ENCODE results near the gene FAM90A26.
"Not testable (repeated sequence)": the region's sequence is repeated elsewhere in the genome, so short reads cannot be mapped to it uniquely, and the experiment has no call there.

The FAM90A26 gene, protein sequence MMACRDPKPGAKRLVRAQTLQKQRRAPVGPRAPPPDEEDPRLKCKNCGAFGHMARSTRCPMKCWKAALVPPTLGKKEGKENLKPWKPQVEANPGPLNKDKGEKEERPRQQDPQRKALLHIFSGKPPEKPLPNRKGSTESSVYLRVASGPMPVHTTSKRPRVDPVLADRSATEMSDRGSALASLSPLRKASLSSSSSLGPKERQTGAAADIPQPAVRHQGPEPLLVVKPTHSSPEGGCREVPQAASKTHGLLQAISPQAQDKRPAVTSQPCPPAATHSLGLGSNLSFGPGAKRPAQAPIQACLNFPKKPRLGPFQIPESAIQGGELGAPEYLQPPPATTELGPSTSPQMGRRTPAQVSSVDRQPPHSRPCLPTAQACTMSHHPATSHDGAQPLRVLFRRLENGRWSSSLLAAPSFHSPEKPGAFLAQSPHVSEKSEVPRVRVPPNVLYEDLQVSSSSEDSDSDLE

DNA sequence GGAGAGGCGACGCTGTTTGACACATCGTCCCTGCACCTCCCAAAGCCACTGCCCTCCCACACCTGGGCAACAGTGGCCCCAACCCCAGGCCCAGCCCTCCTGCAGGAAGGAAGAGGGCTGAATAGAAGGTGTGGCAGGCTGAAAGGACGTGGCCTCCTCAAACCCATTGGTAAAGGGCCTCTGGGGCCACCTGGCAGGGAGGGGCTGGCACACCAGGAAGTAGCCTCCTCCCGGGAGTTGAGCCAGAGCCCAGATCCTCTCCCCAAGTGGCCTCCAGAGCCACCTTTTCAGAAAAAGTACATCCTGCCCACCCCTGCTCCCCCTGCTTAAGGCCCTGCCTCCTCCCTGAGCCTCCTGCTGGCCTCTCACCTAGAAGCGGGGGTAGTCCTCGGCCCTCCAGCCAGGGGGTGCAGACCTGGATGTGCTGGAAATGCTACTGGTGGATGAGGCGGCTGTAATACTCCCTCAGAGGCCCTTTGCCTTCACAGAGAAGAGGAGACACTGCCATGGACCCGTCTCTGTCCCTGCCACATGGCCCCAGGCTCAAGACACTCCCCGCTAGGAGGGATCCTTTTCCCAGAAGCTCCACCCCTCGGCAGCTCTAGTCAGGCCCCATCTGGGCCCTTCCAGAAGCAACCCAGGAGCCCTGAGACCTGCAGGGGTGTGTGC is at the start of gene FAM90A26:
FAM90A26 (plus strand) TSS at position 619 of the 669 bp plus-strand sequence. CDS start 2,764 bp downstream, outside the sequence.
- not testable (repeated sequence) for DNase-seq (ENCODE audit: low read depth)

DNA sequence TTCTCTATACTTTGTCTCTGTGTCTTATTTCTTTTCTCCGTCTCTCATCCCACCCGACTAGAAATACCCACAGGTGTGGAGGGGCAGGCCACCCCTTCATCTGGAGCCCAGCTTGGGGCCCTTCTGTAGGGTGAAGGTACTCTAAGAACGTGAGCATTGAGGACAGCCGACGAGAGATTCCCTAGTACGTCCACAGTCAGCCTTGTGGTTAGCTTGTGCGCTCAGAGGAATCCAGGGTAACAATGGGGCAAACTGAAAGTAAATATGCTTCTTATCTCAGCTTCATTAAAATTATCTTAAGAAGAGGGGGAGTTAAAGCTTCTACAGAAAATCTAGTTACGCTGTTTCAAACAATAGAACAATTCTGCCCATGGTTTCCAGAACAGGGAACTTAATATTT is 47.5 kb upstream of the FAM90A26 start:
- DNase-seq (ENCODE audit: low read depth) = peak; percentile 36

DNA sequence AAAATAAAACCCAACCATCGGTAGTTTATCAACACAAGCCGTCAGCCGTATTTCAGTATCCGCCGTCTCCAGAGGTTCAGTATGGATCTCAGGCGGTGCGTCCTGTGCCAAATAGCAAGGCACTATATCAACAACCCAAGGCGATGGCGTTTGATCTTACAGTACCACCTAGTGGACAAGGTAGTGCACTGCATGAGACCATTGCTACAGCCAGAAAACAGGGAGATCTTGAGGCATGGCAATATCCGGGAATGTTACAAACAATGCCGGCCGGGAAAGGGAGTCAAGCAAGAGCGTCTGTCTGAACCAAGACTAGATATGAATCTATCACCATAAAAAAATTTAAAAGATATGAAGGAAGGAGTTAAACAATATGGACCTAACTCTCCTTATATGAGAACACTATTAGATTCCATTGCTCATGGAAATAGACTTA is 46.6 kb upstream of the FAM90A26 start:
- peak; percentile 54 for DNase-seq (ENCODE audit: low read depth)

DNA sequence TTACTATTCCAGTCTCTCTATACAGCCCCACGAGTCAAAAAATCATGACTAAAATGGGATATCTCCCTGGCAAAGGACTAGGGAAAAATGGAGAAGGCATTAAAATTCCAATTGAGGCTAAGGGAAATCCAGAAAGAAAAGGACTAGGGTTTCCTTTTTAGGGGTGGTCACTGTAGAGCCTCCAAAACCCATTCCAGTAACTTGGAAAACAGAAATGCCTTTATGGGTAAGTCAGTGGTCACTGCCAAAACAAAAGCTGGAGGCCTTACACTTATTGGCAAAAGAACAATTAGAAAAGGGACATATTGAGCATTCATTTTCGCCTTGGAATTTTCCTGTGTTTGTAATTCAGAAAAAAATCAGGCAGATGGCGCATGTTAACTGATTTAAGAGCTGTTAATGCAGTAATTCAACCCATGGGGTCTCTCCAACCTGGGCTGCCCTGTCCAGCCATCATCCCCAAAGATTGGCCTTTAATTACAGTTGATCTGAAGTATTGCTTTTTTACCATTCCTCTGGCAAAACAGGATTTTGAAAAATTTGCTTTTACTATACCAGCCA is 44.5 kb upstream of the FAM90A26 start:
- not testable (repeated sequence) for DNase-seq (ENCODE audit: low read depth)

DNA sequence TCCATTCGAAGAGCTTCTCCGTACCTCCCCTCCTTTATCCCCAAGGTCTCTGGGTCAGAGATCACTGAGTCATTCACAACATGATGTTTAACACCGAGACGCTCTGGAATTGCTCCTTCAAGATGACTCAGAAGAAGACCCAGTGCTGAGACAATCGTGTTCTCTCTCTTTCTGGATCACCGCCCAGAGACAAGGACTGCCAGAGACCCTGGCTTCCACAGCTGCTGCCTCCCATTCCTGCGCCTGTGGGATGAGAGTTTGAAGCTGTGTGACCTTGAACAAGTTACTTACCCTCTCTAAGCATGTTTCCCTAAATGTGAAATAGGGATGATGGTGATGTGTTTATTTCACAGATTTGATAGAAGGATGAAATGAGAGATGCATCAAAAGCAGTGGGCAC is 38.8 kb upstream of the FAM90A26 start:
- DNase-seq (ENCODE audit: low read depth) = peak; percentile 90

DNA sequence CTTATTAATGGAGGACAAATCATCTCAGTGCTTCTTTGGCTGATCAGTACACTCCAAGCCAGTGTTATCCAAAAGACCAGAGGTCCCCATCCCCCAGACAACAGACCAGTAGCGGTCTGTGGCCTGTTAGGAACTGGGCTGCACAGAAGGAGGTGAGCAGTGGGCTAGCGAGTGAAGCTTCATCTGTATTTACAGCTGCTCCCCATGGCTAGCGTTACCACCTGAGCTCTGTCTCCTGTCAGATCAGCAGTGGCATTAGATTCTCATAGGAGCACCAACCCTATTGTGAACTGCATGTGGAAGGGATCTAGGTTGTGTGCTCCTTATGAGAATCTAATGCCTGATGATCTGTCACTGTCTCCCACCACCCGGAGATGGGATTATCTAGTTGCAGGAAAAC is 37.4 kb upstream of the FAM90A26 start:
- not testable (repeated sequence) for DNase-seq (ENCODE audit: low read depth)

DNA sequence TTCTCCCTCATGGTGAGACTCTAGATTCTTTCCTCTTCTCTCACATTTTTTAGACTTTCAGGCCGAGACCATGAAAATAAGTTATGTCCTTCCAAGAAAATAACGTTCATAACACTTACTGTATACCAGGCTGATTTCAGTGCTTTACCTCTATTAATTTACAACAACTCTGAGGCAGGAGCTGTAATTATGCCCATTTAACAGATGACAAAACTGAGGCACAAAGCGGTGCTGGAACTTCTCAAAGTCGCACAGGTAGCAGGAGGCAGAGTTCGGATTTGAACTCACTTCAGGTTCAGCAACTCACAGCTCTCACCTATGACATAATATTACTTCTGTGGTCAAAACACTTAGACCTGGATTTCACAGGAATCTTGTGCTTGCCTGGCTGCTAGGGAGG is 36.2 kb upstream of the FAM90A26 start:
- DNase-seq (ENCODE audit: low read depth) = not testable (repeated sequence)

DNA sequence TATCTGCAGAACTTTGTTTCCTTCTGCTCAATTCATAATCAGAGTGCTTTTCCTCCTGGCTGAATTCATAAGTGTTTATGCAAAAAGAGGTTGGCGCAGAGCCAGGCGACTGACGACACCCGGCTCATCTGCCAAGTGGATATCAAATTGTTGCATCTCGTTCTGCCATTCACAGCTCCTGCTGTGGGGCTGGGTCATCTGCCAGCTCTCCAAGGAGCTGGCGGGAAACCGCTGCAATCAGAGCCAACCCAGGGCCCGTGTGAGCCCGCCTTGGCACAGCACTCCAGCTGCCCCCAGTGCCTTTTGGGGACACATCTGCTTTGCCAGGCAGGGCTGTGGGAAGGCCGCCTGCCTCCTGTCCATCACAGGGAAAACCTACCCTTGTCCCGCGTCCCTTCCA is 35.7 kb upstream of the FAM90A26 start:
- peak; percentile 77 for DNase-seq (ENCODE audit: low read depth)

DNA sequence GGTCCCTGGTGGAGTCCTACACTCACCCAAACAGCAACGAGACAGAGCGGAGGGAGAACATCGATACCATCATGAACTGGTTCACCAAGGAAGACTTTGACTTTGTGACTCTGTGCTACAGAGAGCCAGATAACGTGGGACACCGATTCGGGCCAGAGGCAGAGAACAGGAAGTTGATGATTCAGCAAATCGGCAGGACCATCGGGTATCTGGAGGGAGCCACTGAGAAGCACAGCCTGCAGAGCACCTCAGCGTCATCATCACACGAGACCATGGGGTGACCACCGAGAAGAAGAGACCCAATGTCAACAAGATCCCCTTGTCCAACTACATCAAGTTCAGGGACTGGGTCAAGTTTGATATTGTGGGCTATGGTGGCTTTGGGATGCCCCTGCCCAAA is 29.2 kb upstream of the FAM90A26 start:
- DNase-seq (ENCODE audit: low read depth) = not testable (repeated sequence)

DNA sequence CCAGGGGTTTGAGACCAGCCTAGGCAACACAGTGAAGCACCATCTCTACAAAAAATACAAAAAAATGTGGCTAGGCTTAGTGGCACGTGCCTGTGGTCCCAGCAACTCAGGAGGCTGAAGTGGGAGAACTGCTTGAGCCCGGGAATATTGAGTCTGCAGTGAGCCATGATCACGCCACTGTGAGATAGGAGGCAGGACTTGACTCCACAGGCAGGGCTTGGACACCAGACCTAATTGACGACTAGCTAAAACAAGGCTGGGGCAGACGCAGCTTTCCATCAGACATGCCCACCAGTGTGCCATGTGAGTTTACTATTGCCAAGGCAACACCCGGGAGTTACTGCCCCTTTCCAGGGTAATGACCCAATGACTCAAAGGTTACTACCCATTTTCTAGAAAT is 27.4 kb upstream of the FAM90A26 start:
- not testable (repeated sequence) for DNase-seq (ENCODE audit: low read depth)

DNA sequence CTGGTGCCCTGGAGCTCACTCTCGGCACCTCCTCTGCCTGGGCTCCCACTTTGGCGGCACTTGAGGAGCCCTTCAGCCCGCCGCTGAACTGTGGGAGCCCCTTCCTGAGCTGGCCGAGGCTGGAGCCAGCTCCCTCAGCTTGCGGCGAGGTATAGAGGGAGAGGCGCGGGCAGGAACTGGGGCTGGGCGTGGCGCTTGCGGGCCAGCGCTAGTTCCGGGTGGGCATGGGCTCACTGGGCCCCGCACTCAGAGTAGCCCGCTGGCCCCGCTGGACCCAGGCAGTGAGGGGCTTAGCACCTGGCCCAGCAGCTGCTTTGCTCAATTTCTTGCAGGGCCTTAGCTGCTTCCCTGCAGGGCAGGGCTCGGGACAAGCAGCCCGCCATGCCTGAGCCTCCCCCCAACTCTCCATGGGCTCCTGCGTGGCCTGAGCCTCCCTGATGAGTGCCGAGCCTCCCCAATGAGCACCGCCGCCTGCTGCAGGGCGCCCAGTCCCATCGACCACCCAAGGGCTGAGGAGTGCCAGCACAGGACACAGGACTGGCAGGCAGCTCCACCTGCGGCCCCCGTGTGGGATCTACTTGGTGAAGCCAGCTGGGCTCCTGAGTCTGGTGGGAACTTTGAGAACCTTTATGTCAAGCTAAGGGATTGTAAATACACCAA is 26.7 kb upstream of the FAM90A26 start:
- DNase-seq (ENCODE audit: low read depth) = no peak

DNA sequence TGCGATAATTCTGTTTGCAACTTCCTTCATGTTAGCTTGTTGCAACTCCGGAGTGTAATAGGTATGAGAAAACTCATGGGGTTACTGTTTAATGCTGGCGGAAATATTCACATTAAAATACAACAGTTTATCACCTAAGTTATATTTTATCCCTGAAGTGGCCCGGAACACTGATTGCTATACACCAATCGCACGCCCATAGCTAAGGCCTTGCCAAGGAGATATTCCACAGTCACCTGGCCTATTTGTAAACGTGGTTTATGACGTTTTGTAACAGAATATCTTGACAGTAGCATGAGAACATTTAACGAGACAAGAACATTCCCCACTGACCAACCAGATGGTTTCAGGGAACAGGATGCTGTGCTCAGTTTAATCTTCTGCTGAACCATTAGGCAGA is 23.2 kb upstream of the FAM90A26 start:
- no peak for DNase-seq (ENCODE audit: low read depth)

DNA sequence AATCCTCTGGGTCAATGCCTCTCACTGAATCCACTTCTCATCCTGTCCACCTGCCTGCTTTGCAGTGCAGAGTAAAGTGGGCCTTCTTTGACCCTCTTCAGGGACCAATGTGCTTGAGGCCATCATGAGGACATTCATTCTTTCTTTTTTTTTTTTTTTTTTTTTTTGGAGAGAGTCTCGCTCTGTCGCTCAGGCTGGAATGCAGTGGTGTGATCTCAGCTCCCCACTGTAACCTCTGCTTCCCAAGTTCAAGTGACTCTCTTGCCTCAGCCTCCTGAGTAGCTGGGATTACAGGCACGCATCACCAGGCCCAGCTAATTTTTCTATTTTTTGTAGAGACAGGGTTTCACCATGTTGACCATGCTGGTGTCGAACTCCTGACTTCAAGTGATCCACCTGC is 22.8 kb upstream of the FAM90A26 start:
- not testable (repeated sequence) for DNase-seq (ENCODE audit: low read depth)

DNA sequence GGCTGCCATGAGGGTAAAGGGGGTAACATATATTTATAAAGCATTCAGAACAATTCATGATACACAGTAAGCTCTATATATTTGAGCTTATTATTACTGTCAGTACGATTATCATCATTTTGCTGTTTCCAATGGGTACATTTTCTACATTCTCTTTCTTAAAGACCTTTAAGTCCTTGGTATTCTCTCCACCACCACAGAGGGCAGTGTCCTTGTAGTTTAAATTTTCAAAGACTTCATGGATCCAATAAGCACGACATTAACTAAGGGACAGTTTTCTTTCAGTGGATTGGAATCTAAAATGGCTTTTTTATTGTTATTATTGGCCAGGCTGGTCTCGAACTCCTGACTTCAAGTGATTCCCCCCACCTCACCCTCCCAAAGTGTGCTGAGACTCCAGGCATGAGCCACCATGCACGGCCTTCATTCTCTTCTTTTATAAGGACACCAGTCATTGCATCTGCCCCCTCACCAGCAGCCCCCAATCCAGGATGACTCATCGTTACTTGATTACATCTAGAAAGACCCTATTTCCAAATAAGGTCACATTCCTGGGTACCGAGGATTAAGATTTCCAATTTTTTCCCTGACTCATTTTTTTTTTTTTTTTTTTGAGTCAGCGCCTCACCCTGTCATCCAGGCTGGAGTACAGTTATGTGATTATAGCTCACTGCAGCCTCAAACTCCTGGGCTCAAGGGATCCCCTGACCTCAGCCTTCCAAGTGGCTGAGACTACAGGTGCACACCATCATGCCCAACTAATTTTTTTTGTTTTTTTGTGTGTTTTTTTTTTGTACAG is 21.4 kb upstream of the FAM90A26 start:
- peak; percentile 54 for DNase-seq (ENCODE audit: low read depth)

DNA sequence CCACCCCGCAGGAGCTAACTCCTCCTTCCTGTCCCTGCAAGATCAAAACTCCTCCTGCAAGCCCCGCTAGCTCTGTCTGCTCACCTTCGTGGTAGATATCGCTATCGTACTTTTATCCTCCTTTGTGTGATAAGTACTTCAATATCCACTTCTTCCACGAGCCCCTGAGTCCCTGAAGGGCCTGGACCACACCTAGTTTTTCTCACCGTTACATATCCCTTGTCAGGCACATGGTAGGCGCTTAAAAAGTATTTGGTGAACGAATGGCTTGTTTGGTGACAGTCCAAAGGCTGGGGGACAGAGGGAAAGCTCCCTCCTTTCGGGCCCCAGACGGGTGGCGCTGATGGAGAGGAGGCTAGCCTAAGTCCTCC is 18.4 kb upstream of the FAM90A26 start:
- peak; percentile 32 for DNase-seq (ENCODE audit: low read depth)

DNA sequence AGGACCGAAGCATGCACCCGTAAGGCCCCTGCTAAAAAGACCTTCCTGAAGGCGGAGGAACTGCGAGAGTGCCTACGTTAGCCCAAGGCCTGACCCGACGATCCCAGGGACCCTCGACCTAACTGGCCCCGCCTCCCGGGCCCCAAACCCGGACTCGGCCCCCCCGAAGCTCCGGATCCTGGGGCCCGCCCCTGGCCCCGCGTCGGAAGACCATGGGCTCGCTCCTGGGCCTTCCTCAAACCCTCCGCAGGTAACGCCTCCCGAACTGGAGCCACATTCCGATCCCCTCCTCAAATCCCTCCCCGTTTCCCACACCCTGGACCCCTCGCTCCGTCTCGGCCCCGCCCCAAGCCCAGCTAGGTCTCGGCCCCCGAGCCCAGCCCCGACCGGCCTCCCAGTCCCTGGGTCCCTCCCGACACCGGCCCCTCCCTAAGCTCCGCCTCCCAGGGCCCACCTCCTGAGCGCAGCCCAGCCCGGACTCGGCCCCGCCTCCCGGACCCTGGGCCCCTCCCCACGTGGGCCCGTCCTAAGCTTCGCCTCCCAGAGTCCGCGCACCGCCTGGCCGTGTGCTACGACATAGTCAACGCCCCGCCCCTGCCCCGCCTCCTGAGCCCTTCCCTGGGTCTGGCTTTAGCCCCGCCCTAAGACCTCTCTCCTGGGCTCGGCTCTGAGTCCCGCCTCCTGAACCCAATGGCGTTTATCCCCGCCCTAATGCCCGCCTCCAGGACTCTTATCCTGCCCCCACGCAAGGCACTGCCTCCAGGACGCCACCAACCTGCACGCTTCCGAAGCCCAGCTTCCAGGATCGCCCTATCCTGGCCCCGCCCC is 17.8 kb upstream of the FAM90A26 start:
- DNase-seq (ENCODE audit: low read depth) = peak; percentile 98

DNA sequence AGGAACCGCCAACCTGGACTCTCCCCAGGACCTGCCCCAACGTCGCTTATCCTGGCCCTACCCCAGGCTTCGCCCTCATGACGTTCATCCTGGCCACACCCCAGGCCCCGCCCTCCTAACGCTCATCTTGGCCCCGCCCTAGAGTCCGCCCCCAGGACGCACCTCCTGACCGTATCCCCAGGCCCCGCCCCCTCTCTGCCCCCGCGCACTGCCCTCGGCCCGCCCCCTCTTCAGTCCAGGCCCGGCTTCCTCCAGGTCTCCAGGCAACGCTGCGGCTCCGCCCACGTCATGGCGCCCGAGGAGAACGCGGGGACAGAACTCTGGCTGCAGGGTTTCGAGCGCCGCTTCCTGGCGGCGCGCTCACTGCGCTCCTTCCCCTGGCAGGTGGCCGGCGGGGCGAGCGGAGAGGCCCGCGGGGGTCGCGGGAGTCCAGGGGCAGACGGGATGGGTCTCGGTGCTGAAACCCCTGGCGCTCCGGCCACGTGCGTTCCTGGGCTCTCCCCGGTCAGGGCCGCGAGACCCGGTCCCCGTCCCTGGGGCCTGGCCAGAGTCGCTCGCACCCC is 17.1 kb upstream of the FAM90A26 start:
- DNase-seq (ENCODE audit: low read depth) = peak; percentile 100

DNA sequence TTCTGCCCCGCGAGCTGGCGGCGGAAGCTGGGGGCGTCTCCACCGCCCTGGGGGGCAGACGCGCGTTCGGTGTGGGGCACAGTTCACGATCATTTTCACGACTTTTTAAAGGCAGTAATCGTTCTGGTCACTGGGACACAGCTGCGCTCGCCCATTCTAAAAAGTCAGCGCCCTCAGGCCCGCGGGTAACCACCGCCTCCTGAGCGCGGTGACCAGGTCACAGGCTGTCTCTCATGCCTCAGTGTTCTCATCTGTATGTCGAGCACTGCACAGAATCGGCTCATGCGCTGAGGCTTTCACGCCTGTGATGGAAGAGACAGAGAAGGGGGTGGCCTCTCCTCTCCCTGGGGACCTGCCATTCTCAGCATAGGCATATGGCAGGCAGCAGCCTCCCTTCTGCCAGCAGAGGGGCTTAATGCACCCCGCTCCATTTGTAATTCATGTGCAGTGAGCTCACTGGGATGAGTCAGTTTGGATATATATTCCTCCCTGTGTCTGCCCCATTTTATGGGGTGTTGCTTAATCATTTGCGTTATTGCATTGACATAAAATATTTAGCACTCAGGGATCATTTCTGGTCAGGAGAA is 16.5 kb upstream of the FAM90A26 start:
- DNase-seq (ENCODE audit: low read depth) = peak; percentile 80

DNA sequence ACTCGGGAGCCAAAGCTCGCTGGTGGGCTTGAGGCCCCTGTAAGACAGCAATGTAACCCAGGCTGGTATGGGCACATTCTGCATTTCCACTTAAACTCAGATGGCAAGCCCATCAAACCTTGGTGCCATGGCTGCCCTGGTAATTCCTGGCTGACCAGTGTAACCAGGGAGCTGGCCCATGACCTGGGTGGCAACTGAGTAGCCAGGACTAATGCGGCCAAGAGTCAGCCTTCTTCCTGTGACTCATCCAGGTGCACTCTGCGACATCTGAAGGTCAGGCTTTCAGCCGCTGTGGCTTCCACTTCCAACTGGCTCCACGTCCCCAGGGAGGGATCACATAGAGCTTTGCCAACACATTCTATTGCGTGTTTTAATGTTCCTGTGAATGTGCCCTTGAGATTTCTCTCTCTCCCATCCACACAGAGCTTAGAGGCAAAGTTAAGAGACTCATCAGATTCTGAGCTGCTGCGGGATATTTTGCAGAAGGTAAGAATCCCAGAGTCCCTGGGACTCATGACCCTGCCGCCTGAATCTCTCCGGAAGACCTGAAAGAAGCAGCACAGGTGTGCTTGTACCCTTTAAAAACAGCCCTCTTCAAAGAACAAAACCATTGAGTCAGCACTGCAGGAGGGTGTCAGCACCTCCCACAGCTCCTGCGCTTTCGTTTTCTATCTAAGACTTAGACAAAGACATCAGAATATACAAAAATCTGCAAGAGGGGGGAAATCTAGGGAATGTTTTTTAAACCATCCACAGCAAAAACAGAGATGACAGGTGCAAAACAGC is 14.9 kb upstream of the FAM90A26 start:
- peak; percentile 10 for DNase-seq (ENCODE audit: low read depth)
